ENCODE measurements around the gene KRTAP4-12. TPM values are rescaled to one million over a fixed set of nuclear protein-coding genes. Genes with fewer than 3 reads are reported as not detected.
"Not testable (repeated sequence)": the region's sequence is repeated elsewhere in the genome, so short reads cannot be mapped to it uniquely, and the experiment has no call there.

KRTAP4-12 gene
- total RNA-seq, 2 donors from 2014 or later = not detected

DNA sequence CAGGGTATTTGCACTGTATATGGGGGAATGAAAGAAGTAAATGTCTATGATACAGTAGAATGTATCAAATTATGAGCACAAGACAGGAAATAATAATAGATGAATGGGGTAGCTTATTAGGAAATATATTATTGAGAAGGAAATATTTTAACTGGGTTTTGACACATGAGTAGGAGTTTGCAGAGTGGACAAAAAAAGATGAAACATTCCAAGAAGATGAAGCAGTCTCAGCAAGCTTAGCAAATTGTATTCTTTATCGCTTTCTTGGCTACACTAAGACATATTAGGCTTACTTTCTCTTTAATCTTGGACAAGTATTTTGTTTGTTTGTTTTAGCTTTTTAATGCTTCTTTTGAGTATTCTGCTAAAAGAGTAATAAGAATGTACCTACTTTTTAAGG is 20.1 kb downstream of the KRTAP4-12 start:
- no peak for DNase-seq (ENCODE audit: low spot score)
- TF ChIP-seq, protein P1, sequence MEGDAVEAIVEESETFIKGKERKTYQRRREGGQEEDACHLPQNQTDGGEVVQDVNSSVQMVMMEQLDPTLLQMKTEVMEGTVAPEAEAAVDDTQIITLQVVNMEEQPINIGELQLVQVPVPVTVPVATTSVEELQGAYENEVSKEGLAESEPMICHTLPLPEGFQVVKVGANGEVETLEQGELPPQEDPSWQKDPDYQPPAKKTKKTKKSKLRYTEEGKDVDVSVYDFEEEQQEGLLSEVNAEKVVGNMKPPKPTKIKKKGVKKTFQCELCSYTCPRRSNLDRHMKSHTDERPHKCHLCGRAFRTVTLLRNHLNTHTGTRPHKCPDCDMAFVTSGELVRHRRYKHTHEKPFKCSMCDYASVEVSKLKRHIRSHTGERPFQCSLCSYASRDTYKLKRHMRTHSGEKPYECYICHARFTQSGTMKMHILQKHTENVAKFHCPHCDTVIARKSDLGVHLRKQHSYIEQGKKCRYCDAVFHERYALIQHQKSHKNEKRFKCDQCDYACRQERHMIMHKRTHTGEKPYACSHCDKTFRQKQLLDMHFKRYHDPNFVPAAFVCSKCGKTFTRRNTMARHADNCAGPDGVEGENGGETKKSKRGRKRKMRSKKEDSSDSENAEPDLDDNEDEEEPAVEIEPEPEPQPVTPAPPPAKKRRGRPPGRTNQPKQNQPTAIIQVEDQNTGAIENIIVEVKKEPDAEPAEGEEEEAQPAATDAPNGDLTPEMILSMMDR (IDR thresholded peaks at IDR 0.05) = no peak
- Histone ChIP-seq H3K4me3 (no peak overlapping the region), H3K4me1 (no peaks in the 10 kb centered on the region), H3K36me3 (no peaks in the 10 kb centered on the region), H3K9me3 (no peaks in the 10 kb centered on the region), H3K27me3 (no peaks in the 10 kb centered on the region), H3K27ac (no peak overlapping the region)

DNA sequence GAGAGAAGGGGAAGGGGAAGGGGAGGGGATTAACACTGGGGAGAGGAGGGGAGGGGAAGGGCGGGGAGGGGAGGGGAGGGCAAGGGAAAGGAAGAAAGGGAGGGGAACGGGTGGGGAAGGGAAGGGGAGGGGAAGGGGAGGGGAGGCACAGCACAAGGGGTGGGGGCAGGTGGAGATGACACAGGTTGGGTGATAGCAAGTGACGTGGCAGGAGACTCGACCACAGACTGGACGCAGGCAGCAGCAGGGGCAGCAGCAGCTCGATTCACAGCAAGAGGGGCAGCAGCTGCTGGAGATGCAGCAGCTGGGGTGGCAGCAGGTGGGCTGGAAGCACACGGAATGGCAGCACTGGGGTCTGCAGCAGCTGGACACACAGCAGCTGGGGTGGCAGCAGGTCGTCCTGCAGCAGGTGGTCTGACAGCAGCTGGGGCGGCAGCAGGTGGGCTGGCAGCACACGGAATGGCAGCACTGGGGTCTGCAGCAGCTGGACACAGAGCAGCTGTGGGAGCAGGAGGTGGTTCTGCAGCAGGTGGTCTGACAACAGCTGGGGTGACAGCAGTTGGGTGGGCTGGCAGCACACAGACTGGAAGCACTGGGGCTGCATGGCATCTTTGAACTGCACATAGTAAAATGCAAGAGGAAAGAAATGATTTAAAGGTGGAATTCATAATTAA is 22.3 kb downstream of the KRTAP4-12 start, which contains the start of gene KRTAP4-16:
KRTAP4-16 (minus strand) TSS at position 624 of the 674 bp plus-strand sequence; CDS start at position 624, 0 bp downstream.
- Histone ChIP-seq H3K4me3 (no peak within 1 kb of the TSS), H3K27me3 (no peaks in the 10 kb centered on the region), H3K9me3 (no peaks in the 10 kb centered on the region), H3K36me3 (no peaks in the 10 kb centered on the region), H3K27ac (no peak within 1 kb of the TSS), H3K4me1 (no peaks in the 10 kb centered on the region)
- DNase-seq (ENCODE audit: low spot score) = no peak
- TF ChIP-seq, protein P1 (IDR thresholded peaks at IDR 0.05) = no peak

DNA sequence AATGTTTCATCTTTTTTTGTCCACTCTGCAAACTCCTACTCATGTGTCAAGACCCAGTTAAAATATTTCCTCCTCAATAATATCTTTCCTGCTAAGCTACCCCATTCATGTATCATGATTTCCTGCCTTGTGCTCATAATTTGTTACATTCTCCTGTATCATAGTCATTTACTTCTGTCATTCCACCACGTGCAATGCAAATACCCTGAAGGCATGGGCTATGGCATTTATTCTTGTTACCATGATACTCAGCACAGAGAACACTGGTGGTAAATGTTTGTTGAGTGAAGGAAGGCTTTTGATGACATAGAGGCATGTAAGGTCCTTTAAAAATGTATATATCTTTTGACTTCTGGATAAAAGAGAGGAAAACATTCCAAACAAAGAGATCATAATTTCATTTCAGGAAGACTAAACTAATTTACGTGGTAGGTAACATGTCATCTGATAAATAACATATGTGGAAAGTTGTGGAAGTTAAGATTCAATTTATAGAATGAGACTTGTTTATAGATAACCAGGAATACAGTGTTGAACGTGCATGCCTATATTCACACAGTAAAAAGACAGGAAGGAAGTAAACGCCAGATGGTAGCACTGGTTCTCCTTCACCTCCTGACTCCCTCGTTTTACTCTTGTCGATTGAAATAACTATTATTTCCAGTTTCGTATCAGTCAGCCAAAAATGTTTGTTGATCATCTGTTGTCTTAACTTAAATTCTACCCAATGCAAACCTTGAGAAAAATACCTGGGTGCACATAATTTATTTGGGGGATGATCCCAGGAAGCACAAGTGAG is 24.1 kb downstream of the KRTAP4-12 start:
- H3K4me1 ChIP-seq; H3K4me3 ChIP-seq; H3K36me3 ChIP-seq; H3K27ac ChIP-seq; DNase-seq (ENCODE audit: low spot score); H3K27me3 ChIP-seq; H3K9me3 ChIP-seq: not testable (repeated sequence)

DNA sequence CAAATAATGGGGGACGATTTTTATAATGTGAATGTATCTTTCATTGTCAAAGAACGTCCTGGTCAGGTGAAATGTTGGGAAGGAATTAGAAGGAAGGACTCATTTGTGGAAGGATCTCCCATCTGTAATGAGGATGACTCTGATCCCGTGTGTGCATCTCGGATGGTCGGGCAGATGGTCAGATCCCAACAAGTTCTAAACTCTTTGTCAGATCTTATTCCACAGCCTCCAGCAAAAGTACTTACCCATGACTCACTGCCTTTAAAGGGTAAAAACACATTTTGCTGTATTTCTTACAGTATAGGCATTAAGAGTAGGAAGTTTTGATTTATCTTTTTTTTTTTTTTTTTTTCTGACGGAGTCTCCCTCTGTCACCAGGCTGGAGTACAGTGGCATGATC is 25.5 kb downstream of the KRTAP4-12 start:
- DNase-seq (ENCODE audit: low spot score) = no peak
- H3K36me3 ChIP-seq = no peaks in the 10 kb centered on the region
- H3K27me3 ChIP-seq = no peaks in the 10 kb centered on the region
- no peak overlapping the region for H3K4me3 ChIP-seq
- H3K27ac ChIP-seq = no peak overlapping the region
- no peaks in the 10 kb centered on the region for H3K9me3 ChIP-seq
- TF ChIP-seq, protein P1 (IDR thresholded peaks at IDR 0.05) = no peak
- no peaks in the 10 kb centered on the region for H3K4me1 ChIP-seq

DNA sequence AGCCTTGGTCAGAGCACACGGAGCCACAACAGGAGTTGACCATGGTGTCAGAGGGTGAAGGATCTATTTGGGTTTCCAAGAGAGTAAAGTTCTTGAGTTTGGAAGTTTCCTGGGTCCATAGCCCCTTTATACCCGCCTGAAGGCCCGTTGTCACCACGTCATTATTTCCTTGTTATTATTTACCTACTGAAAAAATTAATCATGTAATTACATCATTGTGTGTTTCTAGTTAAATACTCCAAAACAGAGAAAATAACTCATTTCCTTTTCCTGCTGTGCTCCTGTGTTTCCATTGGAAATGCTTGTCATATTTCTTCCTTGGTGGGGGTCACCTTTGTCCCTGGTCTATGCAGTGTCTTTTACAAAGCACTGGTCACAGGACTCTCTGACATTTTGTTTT is 25.9 kb downstream of the KRTAP4-12 start, which contains the start of gene KRTAP4-8:
KRTAP4-8 (minus strand) TSS at position 101 of the 400 bp plus-strand sequence; CDS start at position 43, 58 bp downstream.
- H3K4me3 ChIP-seq = no peak within 1 kb of the TSS
- H3K36me3 ChIP-seq = no peaks in the 10 kb centered on the region
- H3K27ac ChIP-seq = no peak within 1 kb of the TSS
- no peak for DNase-seq (ENCODE audit: low spot score)
- H3K4me1 ChIP-seq = no peaks in the 10 kb centered on the region
- TF ChIP-seq, protein P1 (IDR thresholded peaks at IDR 0.05) = no peak
- H3K27me3 ChIP-seq = no peaks in the 10 kb centered on the region
- H3K9me3 ChIP-seq = no peaks in the 10 kb centered on the region

DNA sequence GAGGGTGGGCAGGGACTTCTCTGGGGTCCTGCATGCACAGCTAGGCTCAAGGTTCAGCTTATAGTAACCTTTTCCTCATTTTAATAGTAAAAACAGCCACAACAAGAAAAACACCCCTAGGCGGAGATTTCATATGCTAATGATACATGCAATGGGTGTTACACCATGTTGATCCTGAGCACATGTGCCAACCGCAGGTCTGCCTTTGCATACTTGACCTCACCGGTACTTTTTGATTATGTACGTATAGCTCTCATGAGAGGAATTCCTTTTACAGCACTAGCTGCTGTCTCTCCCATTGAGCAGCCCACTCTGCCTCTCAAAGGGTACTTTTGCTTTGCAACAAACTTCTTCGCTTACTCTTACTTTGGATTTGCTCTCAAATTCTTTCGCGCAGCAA is 27.9 kb downstream of the KRTAP4-12 start:
- no peaks in the 10 kb centered on the region for H3K4me1 ChIP-seq
- no peaks in the 10 kb centered on the region for H3K27me3 ChIP-seq
- no peak overlapping the region for H3K27ac ChIP-seq
- H3K36me3 ChIP-seq = no peaks in the 10 kb centered on the region
- H3K9me3 ChIP-seq = no peaks in the 10 kb centered on the region
- TF ChIP-seq, protein P1 (IDR thresholded peaks at IDR 0.05) = no peak
- no peak overlapping the region for H3K4me3 ChIP-seq
- no peak for DNase-seq (ENCODE audit: low spot score)

DNA sequence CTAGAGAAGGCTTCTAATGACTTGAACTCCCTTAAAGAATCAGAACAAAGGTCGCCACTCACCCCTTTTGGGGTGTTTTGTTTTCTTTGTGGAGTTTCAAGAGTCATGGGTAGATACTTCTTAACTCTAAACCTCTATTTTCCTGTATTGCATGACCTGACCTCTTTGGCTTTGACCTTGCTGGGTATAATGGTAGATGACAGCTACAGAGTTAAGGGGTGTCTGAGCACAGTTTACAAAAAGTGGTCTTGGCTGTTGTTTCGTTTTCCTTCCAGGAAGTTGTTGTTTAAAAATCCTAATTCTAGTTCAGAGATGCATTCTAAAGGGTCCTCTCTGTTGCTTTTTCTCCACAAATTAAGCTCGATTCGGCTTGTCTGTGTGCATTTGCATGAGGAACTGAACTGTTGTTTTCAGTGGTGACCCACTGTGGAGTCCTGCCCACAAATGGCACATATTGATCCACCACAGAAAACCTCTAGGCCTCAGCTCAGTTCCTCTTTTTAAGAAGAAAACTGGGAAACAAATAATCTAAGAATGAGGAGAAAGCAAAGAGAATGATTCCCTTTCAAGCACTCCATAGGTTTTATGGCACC is 35.1 kb downstream of the KRTAP4-12 start:
- H3K4me3 ChIP-seq; H3K9me3 ChIP-seq; H3K27me3 ChIP-seq; H3K4me1 ChIP-seq; H3K36me3 ChIP-seq; DNase-seq (ENCODE audit: low spot score); H3K27ac ChIP-seq: not testable (repeated sequence)

DNA sequence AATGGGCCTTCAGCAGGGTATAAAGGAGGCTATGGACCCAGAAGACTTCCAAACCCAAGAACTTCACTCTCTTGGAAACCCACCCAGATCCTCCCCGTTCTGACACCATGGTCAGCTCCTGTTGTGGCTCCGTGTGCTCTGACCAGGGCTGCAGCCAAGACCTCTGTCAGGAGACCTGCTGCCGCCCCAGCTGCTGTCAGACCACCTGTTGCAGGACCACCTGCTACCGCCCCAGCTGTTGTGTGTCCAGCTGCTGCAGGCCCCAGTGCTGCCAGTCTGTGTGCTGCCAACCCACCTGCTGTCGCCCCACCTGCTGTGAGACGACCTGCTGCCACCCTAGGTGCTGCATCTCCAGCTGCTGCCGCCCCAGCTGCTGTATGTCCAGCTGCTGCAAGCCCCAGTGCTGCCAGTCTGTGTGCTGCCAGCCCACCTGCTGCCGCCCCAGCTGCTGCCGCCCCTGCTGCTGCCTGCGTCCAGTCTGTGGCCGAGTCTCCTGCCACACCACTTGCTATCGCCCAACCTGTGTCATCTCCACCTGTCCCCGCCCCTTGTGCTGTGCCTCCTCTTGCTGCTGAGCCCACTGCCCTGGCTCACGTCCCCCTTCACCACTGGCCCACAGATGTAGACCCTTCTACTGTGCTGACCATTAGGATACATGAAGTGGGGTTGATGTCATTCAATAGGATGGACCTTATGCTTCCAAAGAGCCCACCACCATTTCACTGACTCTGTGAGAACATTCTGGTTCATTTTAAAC is 39.7 kb downstream of the KRTAP4-12 start, which contains the start of gene KRTAP4-7:
KRTAP4-7 (plus strand) TSS at position 51 of the 757 bp plus-strand sequence; CDS start at position 108, 57 bp downstream.
- H3K9me3 ChIP-seq; H3K27me3 ChIP-seq; H3K36me3 ChIP-seq; H3K4me3 ChIP-seq; DNase-seq (ENCODE audit: low spot score); H3K27ac ChIP-seq; H3K4me1 ChIP-seq: not testable (repeated sequence)

Measured in right atrium auricular region (tissue), 2 donors.